ENCODE results near the gene RDH12. TPM values are rescaled to one million over a fixed set of nuclear protein-coding genes. Genes with fewer than 3 reads are reported as not detected.
A peak's percentile ranks its signal among the peaks of the same experiment; 100 is the strongest.

The RDH12 gene
- total RNA-seq, 1 donor from 2014 or later: 1.7 TPM

DNA sequence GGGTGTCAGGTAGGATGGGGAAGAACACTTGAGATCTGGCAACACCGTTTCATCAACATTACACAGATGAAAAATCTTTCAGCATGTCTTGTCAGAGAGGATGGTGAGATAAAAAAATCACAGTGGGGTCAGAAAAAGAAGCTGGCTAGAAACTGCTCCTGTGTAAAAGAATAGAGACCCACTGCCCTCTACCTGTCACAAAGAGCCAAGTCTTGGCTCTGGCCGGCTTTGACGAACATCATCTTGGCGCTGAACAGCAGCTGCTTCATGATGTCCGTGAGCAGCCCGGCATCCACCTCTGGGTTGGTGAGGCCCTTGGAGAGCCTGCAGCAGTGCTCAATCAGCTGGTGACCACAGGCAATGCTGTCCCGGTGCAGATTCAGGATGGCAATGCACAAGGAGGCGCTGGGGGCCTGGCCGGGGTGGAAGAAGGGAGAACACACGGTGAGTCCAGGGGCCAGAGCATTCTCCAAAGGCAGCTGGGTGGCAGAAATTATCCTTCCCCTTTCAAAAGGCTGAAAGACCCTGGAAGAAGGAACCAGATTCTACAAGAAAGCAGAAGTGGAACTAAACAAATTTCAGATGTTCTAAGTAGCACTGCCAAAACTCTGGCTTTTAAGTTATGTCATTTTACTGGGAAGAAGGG is 64.5 kb downstream of the RDH12 start:
- H3K36me3 Mint-ChIP-seq (ENCODE audit: insufficient read depth): peaks cover 17% of the 10 kb centered on the region

GRCh38 chr14:67768219-67768618 is 66.5 kb downstream of the RDH12 start:
- no peaks in the 10 kb centered on the region for H3K9me3 Mint-ChIP-seq (ENCODE audit: low read depth)
- TF ChIP-seq CTCF (IDR thresholded peaks at IDR 0.05; ENCODE audit: unreplicated experiment): no peak
- peaks cover 17% of the 10 kb centered on the region for H3K4me1 Mint-ChIP-seq (ENCODE audit: low read depth)
- no peak for DNase-seq (ENCODE audit: low spot score, unreplicated experiment)
- H3K27ac Mint-ChIP-seq: no peak overlapping the region
- no peak overlapping the region for H3K4me3 Mint-ChIP-seq (ENCODE audit: low read depth)
- H3K36me3 Mint-ChIP-seq (ENCODE audit: insufficient read depth): peaks cover 29% of the 10 kb centered on the region
- H3K27me3 Mint-ChIP-seq: no peaks in the 10 kb centered on the region

More for the DNA sequence above, 64.5 kb downstream of the RDH12 start:
- H3K4me1 Mint-ChIP-seq (ENCODE audit: low read depth): peaks cover 17% of the 10 kb centered on the region
- no peaks in the 10 kb centered on the region for H3K27me3 Mint-ChIP-seq
- no peaks in the 10 kb centered on the region for H3K9me3 Mint-ChIP-seq (ENCODE audit: low read depth)
- H3K4me3 Mint-ChIP-seq (ENCODE audit: low read depth): no peak overlapping the region
- H3K27ac Mint-ChIP-seq: peak overlapping the region; percentile 80
- TF ChIP-seq CTCF (IDR thresholded peaks at IDR 0.05; ENCODE audit: unreplicated experiment): peak; percentile 27
- no peak for DNase-seq (ENCODE audit: low spot score, unreplicated experiment)

- no peak for DNase-seq (ENCODE audit: low spot score, unreplicated experiment)
- H3K9me3 Mint-ChIP-seq (ENCODE audit: low read depth): no peaks in the 10 kb centered on the region
- no peak for TF ChIP-seq CTCF (IDR thresholded peaks at IDR 0.05; ENCODE audit: unreplicated experiment)
- no peaks in the 10 kb centered on the region for H3K4me1 Mint-ChIP-seq (ENCODE audit: low read depth)
- peaks cover 34% of the 10 kb centered on the region for H3K36me3 Mint-ChIP-seq (ENCODE audit: insufficient read depth)
- H3K27me3 Mint-ChIP-seq: no peaks in the 10 kb centered on the region
- H3K4me3 Mint-ChIP-seq (ENCODE audit: low read depth): no peak overlapping the region
- H3K27ac Mint-ChIP-seq: no peak overlapping the region
Measured at GRCh38 chr14:67773844-67774377, 72.2 kb downstream of the RDH12 start.

- H3K9me3 Mint-ChIP-seq (ENCODE audit: low read depth): no peaks in the 10 kb centered on the region
- TF ChIP-seq CTCF (IDR thresholded peaks at IDR 0.05; ENCODE audit: unreplicated experiment): no peak
- H3K36me3 Mint-ChIP-seq (ENCODE audit: insufficient read depth): peaks cover 32% of the 10 kb centered on the region
- H3K4me1 Mint-ChIP-seq (ENCODE audit: low read depth): no peaks in the 10 kb centered on the region
- H3K27ac Mint-ChIP-seq: no peak overlapping the region
- no peaks in the 10 kb centered on the region for H3K27me3 Mint-ChIP-seq
- no peak overlapping the region for H3K4me3 Mint-ChIP-seq (ENCODE audit: low read depth)
- DNase-seq (ENCODE audit: low spot score, unreplicated experiment): no peak
Measured at GRCh38 chr14:67776653-67777322, 75.1 kb downstream of the RDH12 start.

GRCh38 chr14:67778792-67779191 is 77.1 kb downstream of the RDH12 start:
- peaks cover 31% of the 10 kb centered on the region for H3K36me3 Mint-ChIP-seq (ENCODE audit: insufficient read depth)
- TF ChIP-seq CTCF (IDR thresholded peaks at IDR 0.05; ENCODE audit: unreplicated experiment): no peak
- DNase-seq (ENCODE audit: low spot score, unreplicated experiment): no peak

More at GRCh38 chr14:67778792-67779191, 77.1 kb downstream of the RDH12 start:
- Mint-ChIP-seq H3K27ac (peak overlapping the region; percentile 34), H3K4me1 (ENCODE audit: low read depth) (no peaks in the 10 kb centered on the region), H3K4me3 (ENCODE audit: low read depth) (no peak overlapping the region), H3K27me3 (no peaks in the 10 kb centered on the region), H3K9me3 (ENCODE audit: low read depth) (no peaks in the 10 kb centered on the region)
